Stimulated activated CD8-positive, alpha-beta memory T cell treated with anti-CD3 and anti-CD28 coated beads, Interleukin-4, amount 100 ng/mL, for 48 hours (primary cell): ENCODE measurements around the gene NEURL3.

Experiments used
- DNase-seq: peaks from one replicate; pipeline ENCODE4 v3.0.0-alpha.2; 2020

Gene NEURL3

DNA sequence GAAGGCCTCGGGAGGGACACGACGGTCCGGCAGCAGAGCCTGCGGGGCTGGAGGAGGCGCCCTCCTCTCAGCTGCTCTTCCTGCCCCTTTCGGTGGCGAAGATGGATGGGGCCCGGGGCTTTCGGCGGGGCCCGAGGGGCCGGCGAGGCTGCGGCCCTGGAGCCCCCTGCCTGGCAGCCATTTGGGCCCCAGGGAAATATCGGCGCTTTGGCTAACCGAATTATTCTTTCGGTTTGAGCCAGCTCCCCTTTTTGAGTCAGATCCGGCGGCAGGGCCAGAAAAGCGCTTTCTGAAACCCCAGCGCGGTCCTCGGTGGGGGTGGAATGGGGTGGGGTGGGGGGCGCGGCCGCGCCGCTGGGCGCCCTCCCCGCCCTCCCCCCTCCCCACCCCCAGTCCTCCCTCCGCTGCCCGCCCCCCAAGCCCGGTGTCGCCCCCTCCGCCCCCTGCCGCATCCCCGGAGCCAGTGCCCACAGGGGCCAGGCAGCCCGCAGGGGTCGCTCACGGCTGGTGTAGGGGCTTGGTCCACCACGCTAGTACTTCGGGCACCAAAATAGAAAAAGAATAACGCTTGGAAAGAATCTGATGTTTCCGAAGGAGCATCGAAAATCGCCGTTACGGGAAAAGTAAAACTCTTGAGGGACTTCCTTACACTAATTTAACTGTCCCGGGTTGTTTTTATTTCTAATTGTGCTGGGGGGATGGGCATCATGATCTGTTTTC is 22.3 kb upstream of the NEURL3 start:
- peak; percentile 85 for DNase-seq

DNA sequence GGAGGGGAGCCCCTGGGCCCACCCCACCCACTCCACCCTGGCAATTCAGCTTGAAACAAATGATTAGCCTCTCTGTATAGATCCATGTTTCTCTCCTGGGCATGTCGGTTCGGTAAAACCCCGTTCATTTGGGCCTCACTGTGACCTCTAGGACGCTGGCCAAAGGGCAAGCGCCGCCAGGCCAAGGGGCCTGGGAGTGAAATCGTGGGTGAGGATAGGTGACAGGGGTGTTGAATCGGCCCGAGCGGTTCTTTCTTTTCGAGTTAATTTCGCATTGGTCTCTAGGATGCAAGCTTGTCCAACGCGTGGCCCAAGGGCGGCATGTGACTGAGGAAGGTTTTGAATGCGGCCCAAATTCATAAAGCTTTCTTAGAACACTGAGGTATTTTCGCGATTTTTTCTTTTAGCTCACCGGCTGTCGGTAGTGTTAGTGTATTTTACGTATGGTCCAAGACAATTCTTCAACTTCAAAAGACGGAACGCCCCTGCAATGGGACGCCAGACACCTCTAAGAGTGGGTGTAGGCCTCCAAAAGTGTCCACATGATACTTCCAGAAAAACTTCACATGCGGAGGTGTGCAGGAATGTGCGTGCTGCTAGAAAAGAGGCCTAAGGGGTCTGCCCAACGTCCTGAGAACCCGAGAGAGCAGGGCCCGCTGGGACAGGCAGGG is 21.6 kb upstream of the NEURL3 start:
- no peak for DNase-seq

DNA sequence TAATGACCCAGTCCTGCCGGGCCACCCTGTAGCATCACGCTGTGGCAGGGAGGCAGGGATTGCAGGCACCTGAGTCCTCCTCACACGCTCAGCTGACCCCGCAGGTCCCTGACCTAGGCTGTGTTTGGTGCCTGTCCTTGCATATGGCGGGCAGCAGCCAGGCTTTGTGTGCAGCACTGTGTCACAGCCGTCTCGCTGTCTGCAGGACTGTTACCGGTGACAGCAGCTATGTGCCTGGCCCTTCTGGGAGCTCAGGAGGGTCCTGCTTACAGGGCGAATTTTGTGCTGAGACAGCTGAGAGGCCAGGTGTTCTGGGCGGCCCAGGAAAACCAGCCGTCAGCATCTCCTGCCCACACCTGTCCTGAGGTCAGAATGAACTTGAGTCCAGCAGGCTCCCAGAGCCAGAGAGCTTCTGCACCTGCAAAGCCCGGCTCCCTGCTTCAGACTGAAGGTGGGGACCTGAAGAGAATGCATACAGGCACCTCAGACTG is 21.0 kb upstream of the NEURL3 start:
- DNase-seq = peak; percentile 31

DNA sequence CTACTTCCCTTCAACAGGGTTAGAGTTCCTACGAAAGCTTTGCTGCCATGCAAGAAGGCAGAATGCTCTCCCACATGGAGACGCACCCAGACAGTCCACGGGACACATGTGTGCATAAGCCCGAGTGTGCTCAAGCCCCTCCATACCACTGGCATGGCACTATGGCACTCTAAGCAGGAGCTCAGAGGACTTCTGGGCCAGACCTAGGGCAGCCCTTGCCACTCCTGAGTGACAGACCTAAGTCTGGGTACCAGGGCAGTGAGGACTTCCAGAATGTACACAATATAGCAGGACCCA is 20.0 kb upstream of the NEURL3 start:
- peak; percentile 29 for DNase-seq

DNA sequence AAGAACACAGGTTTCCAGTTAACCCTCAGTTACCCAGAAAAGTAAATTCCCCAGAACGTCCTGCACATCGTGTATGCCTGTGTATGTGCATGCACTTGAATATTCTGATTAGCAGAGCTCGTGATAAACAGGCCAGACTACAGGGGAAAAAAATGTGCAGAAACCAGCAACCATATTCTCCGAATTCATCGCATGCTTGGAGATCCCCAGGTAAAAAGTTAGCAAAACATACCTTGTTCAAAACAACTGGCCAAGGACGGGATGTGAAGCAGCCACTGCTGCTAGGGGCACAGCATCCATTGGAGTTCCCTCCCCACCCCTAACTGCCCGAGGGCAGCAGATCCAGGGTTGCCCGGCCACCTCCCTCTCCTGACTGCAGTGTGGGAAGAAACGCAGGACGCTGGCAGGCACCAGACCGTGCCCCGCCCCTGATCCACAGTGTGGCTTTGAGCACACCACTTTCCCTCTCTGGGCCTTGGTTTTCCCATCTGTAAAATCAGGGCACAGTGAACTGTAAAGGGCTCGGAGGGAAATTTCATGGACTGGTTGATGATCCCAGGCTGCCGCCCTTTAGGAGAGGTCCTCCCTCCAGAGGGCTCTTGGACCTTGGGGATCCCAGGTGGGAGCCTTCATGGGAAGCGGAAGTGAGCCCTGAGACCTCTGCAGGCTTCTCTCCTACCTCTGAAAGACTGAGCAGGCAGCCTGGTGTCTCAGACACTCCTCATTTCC is 19.5 kb upstream of the NEURL3 start:
- DNase-seq = no peak

DNA sequence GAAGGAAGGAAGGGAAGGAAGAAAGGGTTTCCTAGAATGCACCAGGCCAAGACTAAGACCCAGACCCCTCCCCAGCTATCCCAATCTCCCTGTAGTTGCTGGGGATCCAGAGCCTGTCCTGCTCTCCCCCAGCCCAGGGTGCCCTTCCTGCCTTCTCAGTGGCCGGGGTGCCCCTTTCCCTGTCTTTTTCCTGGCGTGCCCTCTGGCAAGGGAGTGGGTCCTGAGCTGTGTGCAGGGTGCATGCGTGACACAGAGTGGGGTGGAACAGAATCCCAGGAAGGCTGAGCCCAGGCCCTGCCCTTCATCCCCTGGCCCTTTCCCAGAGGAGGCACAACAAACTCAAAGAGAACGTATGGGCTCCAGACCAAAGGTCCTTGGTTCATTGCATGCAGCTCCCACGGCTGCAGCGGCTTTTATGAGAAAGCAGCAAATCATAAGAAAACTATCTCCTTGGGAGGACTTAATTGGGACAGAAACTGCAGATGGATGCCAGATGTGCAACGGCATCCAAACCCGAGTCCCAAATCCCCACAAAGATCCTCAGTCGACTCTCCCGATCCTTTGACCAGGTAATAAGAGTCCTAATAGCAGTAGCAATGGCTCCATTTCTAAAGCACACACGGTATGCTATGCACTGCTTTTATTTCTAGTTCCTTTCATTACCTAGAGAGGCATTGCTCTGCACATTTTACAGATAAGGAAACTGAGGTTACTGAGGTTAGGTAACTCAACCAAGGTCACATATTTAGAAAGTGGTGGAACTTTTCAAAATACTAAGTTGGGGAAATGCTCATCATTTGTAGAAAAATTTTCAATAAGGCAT is 18.7 kb upstream of the NEURL3 start:
- DNase-seq = no peak

DNA sequence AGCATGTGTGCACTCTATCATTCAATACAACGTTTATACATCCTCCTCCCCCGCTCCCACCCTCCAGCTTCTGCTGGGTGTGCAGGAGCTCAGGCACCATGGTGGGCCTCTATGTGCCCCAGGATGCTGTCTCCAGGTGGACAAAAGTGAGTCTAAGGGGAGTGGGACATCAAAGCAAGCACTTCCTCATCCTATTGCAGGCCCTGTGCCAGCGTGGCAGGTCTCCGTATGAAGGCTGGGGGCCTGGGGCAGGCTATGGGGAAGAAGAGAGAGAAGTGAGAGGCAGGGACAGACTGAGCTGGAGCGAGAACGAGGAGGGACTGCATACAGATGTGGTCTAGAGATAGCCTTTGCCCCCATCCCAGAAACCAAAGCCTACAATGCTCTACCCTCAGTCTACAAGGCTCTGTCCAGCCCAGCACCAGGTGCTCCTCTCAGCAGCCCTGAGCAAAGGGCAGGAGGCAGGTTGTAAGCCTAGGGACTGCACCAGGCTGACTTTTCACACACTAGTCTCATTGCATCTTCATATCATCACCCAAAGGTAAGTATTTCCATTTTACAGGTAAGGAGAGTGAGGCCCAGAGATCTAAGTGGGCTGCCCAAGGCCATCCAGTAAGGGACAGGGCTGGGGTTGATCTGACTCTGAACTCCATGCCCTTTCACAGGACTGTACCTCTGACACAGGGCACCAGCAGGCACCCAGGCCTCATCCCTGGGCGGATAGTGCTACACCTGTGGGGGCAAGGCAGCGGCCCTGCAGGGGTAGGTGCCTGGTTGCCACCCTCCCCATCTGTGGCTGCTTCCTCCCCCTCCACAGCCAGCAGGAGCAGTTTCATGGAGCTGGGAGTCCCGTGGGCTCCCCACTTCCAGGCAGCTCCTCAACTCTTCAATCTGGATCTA is 17.4 kb upstream of the NEURL3 start:
- DNase-seq = peak; percentile 24

DNA sequence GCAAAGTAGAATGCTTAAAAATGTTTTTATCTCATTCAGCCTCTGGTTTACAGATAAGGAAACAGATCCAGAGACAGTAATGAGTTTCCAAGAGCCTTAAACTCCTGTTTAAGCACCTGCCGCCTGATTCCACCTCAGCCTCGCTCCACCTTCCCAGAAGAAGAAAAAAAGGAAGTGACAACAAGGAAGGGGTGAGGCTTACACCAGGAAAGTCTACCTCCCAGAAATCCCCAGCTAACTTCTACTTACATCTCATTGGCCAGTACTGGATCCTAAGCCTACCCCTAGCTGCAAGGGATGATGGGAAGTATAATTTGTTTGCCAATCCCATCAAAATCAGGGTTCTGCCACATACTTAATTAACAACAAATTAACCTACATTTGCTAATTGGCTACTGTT is 16.1 kb upstream of the NEURL3 start:
- DNase-seq = no peak

DNA sequence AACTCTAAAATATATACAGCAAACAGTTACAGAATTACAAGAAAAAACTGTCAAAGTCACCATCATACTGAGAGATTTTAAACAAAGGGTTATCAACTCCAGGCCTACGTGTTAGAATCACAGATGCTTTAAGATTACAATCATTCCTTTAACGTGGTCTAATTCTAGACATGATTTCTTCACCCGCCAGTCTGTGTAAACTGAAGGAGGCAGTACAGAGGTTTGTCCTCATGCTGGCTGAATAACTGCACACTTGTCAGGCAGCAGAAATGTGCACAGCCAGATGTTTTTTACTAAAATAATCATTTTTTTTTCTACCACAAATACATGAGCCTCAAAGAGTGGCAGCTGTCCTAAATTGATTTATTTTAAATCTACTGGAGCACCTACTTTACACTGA is 15.5 kb upstream of the NEURL3 start:
- no peak for DNase-seq

DNA sequence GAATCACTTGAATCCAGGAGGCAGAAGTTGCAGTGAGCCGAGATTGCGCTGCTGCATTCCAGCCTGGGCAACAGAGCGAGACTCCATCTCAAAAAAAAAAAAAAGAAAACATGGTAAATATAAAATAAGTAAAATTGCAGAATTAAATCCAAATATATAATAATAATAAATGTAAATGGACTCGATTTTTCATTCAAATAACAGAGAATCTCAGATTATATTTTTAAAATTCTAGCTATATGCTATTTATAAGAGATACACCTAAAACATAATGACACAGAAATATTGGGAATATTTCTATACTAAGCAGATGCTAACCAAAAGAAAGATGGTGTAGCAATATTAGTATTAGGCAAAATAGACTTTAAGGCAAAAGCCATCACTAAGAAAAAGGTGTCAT is 15.1 kb upstream of the NEURL3 start:
- no peak for DNase-seq

DNA sequence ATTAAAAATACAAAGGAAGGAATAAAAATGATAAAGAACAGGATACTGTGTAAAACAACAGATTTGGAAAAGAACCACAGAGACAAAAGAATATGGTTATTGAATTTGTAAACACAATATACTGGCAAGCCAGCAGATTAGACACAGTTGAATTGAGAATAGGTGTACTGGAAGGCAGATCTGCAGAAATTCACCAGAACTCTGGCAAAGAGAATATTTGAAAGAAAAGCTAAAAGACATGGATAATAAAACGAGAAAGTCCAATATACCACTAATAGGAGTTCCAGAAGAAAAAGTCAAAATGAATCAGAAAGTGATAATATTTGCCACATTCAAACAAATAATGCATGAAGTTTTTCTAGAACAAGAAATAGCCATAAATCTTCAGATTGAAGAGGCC is 11.9 kb upstream of the NEURL3 start:
- DNase-seq = no peak

DNA sequence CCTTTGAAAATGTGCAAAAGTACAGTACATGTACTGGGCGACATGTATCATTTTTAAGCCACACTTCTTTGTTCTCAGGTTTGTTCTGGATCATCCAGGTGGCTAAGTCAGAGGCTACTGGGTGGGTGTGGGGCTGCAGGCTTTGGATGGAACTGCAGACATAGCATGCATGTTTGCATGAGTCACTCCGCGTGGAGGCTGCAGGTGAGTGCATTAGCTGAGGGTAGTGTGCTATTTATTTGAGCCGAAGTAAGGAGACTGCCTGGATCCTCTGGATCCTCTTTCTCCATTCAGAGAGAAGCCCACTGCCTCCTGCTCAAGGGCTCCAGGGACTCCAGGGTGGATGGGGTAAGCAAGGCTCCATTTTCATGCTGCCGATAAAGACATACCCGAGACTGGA is 9.4 kb upstream of the NEURL3 start:
- peak; percentile 21 for DNase-seq

DNA sequence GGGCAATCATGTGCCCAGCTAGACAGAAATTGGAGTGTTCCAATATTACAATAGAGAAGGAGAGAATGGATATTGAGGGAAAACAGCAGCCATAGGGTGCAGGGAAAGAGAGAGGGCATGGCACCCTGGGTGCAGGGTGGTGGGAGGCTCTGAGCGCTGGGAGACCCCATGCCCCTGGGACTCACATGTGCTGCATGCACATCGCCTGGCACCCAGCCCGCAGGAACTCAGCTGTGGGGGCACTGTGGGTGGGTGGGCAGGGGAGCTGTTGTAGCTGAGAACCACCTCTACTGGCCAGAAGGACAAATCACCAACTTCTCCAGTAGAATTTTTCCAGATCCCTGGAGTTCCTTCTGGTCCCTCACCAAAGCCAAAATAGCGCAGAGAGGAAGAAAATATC is 7.2 kb upstream of the NEURL3 start:
- DNase-seq = peak; percentile 18

DNA sequence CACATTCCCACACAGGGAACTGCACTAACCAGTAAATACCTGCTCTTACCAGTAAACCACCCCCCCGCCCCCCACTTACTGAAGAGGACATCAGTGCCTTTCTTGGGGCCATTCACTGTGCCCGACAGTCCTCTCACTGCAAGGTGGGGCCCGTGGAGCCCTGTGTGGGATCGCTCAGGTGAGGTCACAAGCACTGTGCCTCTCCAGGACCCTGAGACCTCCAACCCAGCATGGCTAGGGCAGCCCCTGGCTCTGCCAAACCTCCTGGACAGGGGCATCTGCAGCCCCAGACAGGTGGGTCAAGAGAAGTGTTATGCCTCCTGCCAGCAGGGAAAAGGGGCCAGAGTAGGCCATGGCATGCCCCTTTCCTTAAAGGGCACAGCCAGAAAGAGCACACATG is 6.7 kb upstream of the NEURL3 start:
- peak; percentile 18 for DNase-seq

DNA sequence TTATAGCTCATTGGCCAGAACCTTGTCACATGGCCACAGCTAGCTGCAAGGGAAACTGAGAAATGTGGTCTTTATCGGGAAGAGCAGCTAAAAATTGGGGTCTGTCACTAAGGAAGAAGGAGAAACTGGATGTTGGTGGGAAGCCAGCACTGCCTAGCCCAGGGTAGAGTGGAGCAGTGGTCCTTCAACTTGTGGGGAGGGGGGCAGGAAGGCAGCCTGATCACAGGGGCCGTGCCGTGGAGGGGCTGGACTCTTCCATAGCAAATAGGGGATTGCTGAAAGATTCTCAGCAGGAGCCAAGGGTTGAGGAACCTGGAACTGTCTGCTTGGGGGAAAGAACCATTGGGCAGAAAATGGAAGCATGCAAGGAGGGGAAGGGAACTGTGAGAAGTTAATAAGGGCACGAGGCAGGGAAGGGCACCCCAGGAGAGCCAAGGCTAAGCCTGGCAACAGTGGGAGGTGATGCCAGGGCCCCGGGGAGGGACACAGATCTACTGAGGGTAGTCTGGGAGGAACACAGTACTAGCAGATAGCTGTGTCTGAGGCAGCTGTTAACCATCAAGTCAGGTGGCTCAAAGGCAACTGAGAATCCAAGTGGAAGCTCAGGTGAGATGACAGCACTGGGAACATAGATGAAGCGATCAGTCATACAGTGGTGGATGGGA is 5.9 kb upstream of the NEURL3 start:
- peak; percentile 22 for DNase-seq

DNA sequence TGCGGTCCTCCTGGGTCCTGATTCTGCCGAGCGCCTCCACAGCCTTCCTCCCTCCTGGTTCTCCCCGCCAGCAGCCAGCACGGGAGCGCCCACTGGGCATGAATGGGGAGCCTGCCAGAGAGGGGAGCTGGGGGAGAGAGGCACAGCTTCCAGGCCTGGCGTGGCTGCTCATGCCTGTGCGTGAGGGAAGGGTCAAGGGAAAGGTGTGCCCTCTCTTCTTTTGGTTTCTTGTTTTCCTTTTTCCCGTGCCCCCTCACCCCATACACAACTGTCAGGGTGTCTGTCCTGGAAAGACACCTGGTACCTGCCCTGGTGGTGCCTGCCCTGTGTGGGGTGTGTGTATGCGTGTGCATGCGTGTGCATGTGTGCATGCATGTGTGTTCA is 4.7 kb upstream of the NEURL3 start:
- no peak for DNase-seq

DNA sequence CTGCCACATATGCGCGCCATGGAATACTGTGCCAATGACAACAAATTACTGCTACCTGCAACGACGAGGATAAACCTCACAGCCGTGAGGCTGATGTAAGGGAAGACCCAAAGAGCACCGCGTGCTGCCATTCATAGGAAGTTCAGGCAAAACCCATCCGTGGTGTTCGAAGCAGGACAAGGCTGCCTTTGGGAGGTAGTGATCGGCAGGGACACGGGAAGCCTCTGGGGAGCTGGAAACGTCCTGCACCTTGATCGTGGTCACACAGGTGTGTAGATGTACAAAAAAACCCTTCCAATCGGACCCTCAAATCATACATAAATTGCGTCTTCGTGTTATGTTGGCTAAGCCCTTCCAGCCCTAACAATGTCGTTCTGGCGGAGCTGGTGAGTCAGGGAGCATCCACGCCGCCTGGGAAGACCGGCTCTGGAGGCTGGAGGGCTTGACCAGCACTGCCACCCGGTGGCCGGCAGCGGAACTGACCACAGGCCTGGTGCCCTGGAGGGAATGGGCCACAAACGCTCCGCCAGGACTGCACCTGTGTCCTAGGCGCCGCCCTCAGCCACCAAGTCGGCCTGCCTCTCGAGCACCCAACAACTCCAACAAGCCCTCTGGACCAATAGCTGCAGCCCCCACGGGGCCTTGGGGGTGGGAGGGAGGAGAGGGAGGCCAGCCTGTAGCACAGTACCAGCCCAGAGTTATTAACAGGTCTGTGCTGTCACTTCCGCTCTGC is 4.1 kb upstream of the NEURL3 start:
- DNase-seq = peak; percentile 89

DNA sequence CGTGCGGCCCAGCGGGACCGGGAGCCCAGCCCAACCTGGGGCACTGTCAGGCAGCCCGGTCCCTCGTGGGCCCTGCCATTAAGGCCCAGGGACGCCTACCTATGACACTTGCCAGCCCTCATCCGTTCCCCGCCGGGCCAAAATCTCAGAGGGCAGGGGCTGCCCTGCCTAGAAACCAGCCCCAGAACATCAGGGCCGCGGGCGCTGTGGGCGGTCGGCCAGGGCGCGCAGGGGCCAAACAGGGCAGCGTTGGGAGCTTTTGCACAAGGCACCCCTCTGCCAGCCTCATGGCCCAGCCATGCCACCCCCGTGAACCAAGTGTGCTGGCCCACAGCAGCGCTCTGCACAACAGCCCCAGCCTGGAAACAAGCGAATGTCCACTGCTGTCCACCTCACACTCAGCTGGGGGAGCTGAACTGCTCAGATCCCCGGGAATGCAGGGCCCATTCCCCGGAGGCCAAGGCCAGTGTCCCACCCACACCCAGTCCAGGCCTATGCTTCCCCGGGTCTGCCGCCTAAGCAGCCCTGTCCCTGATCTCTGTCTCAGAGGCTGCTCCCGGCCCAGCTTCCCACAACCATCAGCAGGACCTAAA is 3.5 kb upstream of the NEURL3 start:
- no peak for DNase-seq

DNA sequence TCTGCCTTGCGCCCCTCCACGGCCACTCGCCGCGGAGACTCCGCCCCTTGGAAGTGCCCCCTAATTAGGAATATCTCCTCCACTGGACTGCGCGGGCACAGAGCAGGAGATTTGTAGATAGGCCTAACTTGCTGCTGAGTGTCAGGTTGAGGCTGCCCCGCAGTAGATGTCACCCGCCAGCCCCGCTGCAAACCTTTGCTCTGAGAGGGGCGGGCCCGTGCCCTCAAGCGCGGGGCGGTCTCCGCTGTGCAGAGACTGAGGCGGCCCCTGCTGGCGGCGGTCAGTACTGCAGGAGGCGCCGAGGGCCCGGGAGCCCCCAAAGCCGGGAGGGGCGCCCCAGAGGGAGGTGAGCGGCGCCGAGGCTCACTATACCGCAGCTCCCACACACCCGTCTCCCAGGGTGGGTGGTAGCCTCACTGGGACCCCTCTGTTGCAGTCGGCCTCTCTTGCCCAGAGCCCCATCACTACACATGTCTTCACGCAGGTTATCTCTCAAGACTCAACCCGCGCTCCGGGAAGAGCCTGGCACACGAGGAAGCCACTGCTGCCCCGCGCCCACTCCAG is 2.9 kb upstream of the NEURL3 start:
- peak; percentile 97 for DNase-seq

DNA sequence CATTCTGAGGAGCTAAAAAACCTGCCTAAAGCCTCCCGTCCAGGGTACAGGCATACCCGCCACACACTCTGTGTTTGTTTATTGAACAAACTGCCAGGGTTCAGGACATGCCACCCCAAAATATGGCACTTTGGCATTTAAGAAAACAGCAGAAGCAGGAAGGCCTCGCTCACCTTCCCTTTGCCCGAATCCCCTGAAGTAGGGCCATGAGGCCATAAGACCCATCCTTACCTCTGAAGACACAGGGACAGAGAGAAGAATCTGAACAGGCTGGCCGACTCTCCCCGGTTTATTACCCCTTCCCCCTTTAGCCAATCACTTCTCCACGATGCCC is 1.7 kb upstream of the NEURL3 start:
- DNase-seq = peak; percentile 24
